H1 (cell line): Measurements from ENCODE around the gene PIGA. TPM values are rescaled to one million over a fixed set of nuclear protein-coding genes. Genes with fewer than 3 reads are reported as not detected.

Source experiments
- BACH1 ChIP-seq: IDR thresholded peaks from 2 replicates; pipeline ENCODE4 v1.6.1; 2012; ENCODE audit warnings: low read length, improper control_type of control experiment
- CBX5 ChIP-seq: fragments of 300-800, 300-1000 bp; sonication (generic); IDR thresholded peaks from 2 replicates; pipeline ENCODE4 v1.7.1; 2016; ENCODE audit warnings: antibody characterized with exemption, low read length, low read depth
- KDM1A ChIP-seq: fragments of 200-600, 300-600 bp; sonication (generic); IDR thresholded peaks from 2 replicates; pipeline ENCODE4 v1.7.1; 2016; ENCODE audit warnings: mild to moderate bottlenecking, low read length, borderline replicate concordance
- MAFK ChIP-seq: IDR thresholded peaks from 2 replicates; pipeline ENCODE4 v1.6.1; 2012; ENCODE audit warnings: low read depth, mild to moderate bottlenecking, improper control_type of control experiment, low read length
- NANOG ChIP-seq: IDR thresholded peaks from 2 replicates; pipeline ENCODE4 v1.6.1; 2011; ENCODE audit warnings: low read length, low read depth, mild to moderate bottlenecking, inconsistent platforms; ENCODE audit not compliant: insufficient read depth, poor library complexity, severe bottlenecking
- NRF1 ChIP-seq: IDR thresholded peaks from 2 replicates; pipeline ENCODE4 v1.6.1; 2011; ENCODE audit warnings: mild to moderate bottlenecking, low read depth, low read length, improper control_type of control experiment
- polyA plus RNA-seq, 7 experiments: library from polyadenylated mRNA; depleted of rRNA in 3 of 7; stranded (reverse) in 5 of 7; unstranded in 2 of 7; fragments of >200 nt in 5 of 7; fragments of 200-250 nt in 2 of 7; gene quantifications; 1 replicate in 5 of 7; 2 replicates in 1 of 7; 4 replicates in 1 of 7; pipeline versions ENCODE4 v1.2.1 to v1.2.3, GENCODE V29; 2011 to 2013; ENCODE audit warnings: missing spikeins in 2 of 7, mixed read lengths in 2 of 7
- total RNA-seq: library from RNA; stranded (reverse); fragmentation: NEBNext Ultra II Directional; extraction: Animal tissue kit (Norgen Biotek cat#: 25700); gene quantifications from 2 replicates; pipeline ENCODE4 v1.2.1, GENCODE V29; 2021
- TF ChIP-seq, protein P1 (sequence below): fragments of 300-600 bp; sonication (generic); IDR thresholded peaks from 2 replicates; pipeline ENCODE4 v1.7.1; 2012; ENCODE audit warnings: low read length, moderate library complexity, mild to moderate bottlenecking, inconsistent platforms; ENCODE audit not compliant: insufficient replicate concordance
- TF ChIP-seq, protein P2 (sequence below): IDR thresholded peaks from 2 replicates; pipeline ENCODE4 v1.6.1; 2012; ENCODE audit warnings: inconsistent platforms

The PIGA gene
- total and polyA plus RNA-seq, 2 of the 8 experiments (the other 6 are each of a cell fraction or from before 2014, with no cell fraction given), result 5.0 to 13.4 TPM

DNA sequence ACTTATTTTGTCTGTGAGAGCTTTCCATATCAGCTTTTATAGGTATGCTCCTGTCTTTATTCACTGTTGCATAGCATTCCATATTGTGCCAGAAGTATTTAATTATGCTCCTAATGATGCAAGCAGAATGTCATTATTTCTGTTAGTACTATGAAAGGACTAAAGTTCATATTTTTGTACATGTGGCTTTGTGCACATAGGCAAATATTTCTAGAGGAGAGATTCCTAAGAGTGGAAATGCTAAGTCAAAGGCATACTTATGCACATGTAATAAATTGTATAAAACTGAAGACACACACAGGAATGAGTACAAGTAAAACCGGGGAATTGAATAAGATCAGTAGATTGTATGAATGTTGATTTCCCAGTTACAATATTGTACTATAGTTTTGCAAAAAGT, 63.6 kb downstream of the PIGA start (continued):
- TF ChIP-seq, protein P1, sequence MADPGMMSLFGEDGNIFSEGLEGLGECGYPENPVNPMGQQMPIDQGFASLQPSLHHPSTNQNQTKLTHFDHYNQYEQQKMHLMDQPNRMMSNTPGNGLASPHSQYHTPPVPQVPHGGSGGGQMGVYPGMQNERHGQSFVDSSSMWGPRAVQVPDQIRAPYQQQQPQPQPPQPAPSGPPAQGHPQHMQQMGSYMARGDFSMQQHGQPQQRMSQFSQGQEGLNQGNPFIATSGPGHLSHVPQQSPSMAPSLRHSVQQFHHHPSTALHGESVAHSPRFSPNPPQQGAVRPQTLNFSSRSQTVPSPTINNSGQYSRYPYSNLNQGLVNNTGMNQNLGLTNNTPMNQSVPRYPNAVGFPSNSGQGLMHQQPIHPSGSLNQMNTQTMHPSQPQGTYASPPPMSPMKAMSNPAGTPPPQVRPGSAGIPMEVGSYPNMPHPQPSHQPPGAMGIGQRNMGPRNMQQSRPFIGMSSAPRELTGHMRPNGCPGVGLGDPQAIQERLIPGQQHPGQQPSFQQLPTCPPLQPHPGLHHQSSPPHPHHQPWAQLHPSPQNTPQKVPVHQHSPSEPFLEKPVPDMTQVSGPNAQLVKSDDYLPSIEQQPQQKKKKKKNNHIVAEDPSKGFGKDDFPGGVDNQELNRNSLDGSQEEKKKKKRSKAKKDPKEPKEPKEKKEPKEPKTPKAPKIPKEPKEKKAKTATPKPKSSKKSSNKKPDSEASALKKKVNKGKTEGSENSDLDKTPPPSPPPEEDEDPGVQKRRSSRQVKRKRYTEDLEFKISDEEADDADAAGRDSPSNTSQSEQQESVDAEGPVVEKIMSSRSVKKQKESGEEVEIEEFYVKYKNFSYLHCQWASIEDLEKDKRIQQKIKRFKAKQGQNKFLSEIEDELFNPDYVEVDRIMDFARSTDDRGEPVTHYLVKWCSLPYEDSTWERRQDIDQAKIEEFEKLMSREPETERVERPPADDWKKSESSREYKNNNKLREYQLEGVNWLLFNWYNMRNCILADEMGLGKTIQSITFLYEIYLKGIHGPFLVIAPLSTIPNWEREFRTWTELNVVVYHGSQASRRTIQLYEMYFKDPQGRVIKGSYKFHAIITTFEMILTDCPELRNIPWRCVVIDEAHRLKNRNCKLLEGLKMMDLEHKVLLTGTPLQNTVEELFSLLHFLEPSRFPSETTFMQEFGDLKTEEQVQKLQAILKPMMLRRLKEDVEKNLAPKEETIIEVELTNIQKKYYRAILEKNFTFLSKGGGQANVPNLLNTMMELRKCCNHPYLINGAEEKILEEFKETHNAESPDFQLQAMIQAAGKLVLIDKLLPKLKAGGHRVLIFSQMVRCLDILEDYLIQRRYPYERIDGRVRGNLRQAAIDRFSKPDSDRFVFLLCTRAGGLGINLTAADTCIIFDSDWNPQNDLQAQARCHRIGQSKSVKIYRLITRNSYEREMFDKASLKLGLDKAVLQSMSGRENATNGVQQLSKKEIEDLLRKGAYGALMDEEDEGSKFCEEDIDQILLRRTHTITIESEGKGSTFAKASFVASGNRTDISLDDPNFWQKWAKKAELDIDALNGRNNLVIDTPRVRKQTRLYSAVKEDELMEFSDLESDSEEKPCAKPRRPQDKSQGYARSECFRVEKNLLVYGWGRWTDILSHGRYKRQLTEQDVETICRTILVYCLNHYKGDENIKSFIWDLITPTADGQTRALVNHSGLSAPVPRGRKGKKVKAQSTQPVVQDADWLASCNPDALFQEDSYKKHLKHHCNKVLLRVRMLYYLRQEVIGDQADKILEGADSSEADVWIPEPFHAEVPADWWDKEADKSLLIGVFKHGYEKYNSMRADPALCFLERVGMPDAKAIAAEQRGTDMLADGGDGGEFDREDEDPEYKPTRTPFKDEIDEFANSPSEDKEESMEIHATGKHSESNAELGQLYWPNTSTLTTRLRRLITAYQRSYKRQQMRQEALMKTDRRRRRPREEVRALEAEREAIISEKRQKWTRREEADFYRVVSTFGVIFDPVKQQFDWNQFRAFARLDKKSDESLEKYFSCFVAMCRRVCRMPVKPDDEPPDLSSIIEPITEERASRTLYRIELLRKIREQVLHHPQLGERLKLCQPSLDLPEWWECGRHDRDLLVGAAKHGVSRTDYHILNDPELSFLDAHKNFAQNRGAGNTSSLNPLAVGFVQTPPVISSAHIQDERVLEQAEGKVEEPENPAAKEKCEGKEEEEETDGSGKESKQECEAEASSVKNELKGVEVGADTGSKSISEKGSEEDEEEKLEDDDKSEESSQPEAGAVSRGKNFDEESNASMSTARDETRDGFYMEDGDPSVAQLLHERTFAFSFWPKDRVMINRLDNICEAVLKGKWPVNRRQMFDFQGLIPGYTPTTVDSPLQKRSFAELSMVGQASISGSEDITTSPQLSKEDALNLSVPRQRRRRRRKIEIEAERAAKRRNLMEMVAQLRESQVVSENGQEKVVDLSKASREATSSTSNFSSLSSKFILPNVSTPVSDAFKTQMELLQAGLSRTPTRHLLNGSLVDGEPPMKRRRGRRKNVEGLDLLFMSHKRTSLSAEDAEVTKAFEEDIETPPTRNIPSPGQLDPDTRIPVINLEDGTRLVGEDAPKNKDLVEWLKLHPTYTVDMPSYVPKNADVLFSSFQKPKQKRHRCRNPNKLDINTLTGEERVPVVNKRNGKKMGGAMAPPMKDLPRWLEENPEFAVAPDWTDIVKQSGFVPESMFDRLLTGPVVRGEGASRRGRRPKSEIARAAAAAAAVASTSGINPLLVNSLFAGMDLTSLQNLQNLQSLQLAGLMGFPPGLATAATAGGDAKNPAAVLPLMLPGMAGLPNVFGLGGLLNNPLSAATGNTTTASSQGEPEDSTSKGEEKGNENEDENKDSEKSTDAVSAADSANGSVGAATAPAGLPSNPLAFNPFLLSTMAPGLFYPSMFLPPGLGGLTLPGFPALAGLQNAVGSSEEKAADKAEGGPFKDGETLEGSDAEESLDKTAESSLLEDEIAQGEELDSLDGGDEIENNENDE, result no peak
- TF ChIP-seq MAFK, result no peak
- no peak for TF ChIP-seq CBX5
- TF ChIP-seq, protein P2, sequence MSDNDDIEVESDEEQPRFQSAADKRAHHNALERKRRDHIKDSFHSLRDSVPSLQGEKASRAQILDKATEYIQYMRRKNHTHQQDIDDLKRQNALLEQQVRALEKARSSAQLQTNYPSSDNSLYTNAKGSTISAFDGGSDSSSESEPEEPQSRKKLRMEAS, result no peak
- TF ChIP-seq NRF1, result no peak
- TF ChIP-seq NANOG, result no peak
- no peak for TF ChIP-seq BACH1
- no peak for TF ChIP-seq KDM1A
